Activated CD4-positive, CD25-positive, alpha-beta regulatory T cell (primary cell): Measurements from ENCODE around the gene SAE1.
"Not testable (repeated sequence)": the region's sequence is repeated elsewhere in the genome, so short reads cannot be mapped to it uniquely, and the experiment has no call there.

ENCODE experiments used
- DNase-seq, 4 experiments: peaks; one replicate each; lab custom pipeline; 2025; lab: John Stamatoyannopoulos, UW

The SAE1 gene

DNA sequence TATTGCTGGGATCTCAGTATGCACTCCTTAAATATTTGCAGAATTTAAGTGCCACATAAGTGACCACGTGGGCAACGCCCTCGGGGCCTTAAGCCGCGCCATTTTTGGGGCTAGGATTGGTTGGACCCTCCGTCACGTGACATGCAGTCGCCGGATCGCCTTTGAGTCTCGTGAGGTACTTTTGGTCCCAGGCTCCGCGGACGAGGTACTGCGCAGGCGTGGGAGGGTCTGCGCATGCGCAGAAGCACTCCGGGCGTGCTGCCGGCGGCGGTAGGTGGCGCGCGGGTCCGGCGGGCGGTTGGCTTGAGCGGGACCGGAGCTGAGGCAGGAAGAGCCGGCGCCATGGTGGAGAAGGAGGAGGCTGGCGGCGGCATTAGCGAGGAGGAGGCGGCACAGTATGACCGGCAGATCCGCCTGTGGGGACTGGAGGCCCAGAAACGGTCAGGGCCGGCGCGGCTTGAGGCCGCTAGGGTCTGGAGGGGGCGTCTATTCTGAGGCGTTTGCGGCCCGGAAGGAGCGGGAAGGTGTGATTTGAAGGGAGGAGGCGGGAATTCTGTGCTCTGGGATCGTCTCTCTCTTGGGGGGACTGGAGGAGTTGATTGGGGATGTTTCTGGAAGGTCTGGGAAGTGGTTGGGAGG lies at the start of gene SAE1:
TSS of gene SAE1 (plus strand) at position 247 of the 639 bp plus-strand sequence. CDS start at position 343, 96 bp downstream.
- peak; percentile 81 to 98 (median 90) for DNase-seq

DNA sequence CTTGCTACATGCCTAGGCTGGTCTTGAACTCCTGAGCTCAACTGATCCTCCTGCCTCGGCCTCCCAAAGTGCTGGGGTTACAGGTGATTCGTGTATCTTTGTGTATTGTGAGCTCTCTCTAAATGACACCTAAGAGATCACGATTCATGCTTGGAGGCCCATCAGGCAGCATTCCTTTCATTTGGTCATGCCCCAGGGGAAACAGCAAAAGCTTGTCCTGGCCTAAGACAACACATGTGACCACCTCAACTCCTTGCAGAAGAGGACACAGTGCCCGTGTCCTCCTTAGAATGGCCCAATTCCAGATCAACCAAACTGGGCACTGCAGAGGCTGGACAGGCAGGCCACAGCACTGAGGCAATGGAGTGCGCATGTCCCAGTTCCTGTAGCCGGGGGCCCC lies 49.5 kb upstream of the SAE1 start:
- DNase-seq, result no peak

DNA sequence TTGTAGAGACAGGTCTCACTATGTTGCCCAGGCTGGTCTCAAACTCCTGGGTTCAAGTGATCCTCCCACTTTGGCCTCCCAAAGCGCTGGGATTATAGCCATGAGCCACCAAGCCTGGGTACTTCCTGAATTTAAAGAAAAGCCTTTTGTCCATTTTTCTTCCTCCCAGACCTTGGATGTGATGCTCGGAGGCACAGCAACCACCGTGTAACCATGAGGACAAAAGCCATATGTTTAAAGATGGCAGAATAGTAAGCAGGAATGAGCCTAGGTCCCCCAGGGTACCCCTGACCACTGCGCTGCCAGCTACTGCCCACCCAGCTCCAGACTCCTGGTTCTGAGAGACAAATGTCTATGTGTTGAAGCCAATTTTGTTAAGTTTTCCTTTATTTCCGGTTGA lies 48.1 kb upstream of the SAE1 start:
- no peak for DNase-seq

DNA sequence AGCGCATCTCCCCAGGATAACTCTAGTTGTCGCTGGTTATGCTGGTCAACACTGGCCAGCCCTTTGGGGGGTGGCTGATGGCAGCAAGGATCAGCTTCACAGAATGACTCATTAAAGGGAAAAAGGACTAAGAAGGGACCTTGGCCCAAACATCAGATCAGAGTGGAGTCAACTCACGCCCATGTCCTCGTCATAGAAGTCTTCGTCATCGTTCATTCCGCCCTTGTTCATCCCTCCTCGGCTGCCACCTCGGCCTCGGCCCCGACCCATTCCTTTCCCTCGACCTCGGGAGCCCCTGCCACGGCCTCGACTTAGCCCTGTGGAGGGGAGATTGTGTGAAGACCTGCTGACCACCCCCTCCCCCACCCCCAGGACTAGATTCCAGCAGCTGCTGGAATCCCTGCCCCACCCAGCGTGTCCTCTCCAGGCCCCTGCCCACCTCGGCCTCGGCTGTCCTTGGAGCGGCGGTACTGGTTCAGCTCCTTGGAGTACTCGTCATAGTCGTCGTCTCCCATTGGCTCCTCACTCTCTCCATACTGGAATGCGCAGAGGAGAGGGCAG lies 45.7 kb upstream of the SAE1 start:
- no peak for DNase-seq

DNA sequence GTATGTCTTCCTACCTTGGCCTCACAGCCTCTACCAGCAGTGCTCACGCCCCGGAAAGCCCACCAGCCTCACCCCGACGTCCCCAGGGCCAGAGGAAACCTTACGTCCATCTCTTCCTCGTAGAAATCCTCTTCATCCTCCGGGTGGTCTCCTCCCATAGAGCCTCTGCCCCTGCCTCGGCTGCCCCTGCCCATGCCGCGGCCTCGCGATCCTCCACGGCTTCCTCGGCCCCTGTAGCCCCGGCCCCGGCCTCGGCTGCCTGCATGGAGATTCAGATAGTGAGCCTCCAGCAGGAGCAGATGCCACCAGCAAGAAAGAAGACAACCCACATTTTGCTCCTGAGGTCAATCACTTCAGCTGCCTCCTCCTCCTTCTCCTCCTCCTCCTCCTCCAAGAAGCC lies 44.4 kb upstream of the SAE1 start:
- DNase-seq, result no peak

DNA sequence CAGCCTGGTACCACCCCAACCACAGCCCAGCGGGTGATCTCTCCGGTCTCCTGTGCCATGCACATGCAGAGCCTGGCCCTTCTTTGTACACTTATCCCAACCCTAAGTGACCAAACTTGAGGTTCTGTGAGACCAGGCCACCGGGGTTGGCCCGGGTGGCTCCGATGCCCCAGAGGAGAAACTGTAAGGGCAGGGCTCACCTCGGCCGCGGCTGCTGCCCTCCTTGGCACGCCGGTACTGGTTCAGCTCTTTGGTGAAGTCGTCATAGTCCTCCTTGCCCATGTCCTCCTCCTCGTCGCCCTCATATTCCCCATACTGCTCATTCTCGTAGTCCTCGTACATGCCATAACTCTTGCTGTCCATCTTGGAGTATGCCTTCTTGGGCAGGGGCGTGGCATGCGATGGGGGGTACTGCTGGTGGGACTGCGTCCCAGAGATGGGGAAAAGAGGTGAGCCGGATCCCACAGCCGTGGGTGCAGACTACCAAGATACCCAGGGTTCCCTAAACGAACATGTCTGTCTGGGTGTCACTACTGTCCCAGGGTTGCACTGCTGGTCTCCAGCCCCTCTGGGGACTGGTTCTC lies 40.8 kb upstream of the SAE1 start:
- DNase-seq, result no peak

DNA sequence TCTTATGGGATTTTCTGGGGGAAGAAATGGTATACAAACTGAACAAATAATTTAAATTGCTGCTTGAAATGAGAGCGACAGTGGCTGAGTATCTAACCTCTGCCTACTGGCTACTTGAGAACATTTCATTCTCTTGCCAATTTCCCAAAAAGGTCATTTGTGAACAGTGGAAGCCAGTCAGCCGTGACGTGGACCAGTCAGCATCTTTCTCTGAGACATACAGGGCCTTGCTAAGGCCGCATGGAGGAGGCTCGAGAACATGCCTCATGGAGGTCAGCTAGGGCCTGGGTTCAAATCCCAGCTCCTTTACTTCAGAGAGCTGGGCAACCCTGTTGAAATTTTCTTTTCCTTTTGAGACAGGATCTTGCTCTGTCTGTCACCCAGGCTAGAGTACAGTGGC lies 37.4 kb upstream of the SAE1 start:
- no peak for DNase-seq

DNA sequence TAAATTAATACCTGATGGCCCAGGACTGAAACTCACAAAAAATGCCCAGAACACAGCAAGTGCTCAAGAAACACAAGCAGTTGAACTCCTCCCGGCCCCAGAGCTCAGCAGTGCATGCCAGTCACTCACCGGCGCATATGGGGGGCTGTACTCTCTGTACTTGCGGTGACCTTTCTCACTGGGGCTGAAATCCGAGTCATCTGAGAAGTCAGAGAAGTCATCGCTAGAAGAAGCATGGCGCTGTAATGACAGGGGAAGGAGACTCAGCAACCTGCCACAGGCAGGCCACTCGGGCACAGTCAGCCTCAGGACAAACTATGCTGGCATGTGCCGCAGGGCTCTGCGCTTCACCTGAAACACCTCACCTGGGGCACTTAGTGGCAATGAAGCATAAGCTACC lies 36.8 kb upstream of the SAE1 start:
- DNase-seq, result peak in 1 of 4 experiments; percentile 19

DNA sequence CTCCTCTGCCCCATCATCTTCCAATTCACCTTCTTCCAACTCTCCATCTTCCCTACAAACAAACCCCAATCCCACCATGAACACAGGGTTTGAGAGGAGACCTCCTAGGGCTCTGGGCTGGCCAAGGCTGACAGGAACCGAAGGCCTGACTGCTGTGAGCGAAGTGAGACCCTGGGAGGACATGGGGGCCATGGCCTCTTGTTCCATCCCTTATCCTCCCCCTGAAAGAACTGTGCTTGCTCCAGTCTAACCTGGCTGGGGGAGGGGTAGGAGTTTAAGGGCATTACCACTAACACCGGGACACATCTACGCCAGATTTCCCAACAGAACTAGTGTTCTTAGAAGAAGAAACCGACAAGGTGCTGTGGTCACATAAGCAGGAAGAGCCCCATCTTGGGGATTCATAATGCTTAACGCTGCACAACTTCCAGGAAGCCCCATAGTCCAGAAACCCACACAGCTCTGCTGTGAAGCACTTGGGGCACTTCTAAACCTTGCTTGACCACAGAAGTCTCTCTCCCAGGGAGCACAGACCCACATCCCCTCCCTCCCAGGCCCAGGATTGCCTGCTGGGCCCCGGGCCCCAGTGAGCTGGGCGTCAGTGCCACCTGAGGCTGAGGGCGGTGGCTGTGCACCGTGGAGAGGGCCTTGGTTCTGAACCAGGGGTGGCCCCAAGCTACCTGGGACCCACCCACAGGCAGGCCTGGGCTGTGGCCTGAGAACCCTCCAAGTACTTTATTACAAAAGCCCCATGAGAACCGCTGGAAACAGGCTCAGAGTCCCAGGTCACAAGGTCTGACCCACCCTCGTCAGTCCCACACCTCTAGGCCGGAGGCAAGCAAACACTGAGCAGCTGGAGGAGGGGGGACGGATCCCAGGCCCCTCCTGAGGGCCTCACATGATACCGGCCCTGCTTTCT lies 35.8 kb upstream of the SAE1 start:
- no peak for DNase-seq

DNA sequence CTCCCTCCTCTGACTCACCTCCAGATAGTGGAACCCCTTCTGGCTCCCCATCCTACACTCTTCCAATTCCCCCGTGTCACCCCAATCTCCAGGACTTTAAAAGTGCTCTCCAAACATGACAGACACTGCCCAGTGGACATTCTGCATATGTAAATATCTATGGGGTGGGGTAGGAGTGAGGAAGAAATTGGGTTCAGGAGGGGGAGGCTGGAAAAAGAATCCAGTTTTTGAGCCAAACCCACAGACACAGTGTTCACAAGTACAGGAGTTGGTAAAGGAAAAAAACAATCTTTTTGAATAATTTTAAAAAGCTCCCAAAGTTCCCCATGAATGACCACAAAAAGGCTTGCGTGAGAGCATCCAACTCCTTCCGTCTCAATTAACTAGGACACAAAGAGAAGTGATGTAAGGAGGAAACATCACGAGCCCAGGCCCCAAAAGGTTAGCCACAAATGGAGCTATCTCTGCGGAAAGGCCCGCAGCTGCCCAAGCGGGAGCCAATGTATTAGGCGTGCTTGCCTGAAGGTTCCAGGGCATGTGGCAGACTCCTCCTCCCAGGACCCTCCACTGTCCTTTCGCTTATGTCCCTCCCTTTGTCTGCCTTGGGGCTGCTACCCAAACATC lies 35.0 kb upstream of the SAE1 start:
- DNase-seq, result no peak

DNA sequence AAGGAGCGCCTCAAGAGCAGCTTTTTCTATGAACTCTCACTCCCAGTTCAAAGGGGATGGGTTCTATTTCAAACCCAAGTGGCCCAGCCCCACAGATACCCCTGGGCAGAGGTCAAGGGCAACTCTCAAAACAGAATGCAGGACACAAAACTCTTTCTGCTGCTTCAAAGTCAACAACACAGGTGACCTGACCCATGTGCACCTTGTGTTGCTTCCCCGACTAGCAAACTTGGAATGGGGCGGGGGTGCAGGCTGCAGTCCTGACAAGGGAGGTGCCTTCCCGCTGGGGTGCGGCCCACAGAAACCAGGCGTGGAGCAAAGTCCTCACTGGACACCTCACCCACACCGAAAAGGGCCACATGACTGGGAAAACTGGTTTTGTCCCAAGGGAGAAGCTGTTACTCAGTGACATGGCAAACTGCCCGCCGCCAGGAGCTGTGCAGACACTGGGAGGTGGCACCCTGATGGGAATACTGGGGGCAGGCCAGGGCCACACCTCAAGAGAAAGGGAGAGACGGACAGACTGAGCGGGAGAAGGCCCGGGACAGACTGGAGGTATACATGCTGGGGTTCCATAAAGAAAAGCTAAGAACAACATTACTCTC lies 34.4 kb upstream of the SAE1 start:
- no peak for DNase-seq

DNA sequence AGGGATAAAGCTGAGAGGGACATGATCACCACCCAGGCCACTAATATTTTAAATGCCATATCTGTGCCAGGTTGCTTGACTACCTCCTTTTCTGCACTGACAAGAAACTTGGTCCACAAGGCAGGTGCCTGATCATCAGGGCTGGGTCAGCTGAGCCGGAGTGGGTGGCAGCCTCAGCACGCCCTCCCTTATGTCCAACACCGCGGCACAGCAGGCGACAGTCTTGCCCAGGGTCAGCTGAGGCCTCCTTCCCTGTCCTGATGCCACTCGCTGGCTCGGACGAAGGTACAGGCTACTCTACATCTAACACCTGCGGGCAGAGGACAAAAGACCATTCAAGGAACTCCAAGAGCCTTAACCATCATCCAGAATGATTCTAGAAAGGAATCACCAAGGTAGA lies 33.9 kb upstream of the SAE1 start:
- no peak for DNase-seq

DNA sequence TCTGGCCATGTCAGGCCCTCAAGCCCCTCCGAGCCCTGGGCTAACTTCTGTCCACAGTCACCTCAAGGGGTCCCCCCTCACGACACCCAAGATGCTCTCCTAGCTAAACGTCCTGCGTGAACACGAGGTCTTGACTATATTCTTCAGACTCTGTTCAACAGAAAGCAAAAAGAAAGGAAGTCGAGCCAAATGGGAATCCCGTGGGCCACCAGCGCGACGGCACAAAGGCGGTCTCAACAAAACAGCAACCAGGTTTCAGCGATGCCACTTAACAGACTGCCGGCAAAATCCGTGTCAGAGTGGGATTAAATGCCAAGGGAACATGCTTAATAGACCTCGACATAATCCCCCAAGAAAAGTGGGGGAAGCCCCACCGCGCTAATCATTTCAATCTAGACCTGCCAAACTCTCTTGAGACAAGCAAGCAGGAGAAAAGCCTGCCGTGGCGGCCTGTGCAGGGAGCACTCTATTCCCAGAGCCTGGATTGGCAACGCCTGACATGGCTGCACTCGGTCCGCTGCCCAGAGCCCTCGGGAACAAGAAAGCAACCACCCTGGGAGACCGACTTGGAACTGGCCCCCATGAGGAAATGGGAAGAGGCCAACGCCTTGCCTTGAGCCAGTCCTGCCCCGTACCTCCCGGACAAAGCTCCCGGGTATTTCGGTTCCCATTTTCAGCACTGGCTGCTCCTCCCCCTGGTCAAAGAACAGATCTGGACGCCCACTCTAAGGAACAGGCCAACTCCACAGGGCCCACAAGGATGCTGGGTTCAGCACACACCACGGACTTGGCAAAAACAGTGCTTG lies 33.0 kb upstream of the SAE1 start:
- no peak for DNase-seq

DNA sequence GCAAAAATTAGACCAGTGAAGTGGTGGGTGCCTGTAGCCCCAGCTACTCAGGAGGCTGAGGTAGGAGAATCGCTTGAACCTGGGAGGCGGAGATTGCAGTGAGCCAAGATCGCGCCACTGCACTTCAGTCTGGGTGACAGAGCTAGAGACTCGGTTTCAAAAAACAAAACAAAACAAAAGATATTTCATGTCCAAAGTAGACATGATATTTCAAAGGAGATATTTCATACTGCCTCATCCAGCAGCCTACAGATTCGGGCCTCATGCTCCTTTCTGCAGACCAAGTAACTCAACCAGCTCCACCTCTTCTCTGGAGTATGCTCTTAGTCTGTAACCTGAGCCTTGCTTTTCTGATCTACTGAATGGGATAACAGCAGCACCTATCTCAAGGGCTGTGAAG lies 32.0 kb upstream of the SAE1 start:
- DNase-seq, result no peak

DNA sequence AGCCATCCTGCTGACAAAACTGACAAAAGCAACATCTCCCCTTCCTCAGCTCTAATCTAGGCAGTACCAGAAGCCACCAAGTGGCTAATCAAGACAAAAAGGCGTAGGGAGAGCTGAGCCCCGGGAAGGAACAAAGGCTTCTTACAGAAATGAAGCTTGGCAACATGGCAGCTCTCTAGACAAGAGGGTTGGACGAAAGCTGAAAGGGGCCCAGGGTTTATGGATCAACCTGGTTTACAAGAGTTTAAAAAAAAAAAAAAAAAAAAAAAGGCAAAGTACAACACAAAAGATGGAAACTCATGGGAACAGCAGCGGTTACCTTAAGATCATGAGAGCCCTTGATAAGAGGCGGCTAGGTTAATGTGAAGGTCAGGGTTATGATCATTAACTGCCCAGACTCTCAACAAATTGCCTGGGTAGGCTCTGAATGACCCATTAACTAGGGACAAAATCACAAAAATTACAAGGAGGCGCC lies 31.0 kb upstream of the SAE1 start:
- DNase-seq, result no peak

DNA sequence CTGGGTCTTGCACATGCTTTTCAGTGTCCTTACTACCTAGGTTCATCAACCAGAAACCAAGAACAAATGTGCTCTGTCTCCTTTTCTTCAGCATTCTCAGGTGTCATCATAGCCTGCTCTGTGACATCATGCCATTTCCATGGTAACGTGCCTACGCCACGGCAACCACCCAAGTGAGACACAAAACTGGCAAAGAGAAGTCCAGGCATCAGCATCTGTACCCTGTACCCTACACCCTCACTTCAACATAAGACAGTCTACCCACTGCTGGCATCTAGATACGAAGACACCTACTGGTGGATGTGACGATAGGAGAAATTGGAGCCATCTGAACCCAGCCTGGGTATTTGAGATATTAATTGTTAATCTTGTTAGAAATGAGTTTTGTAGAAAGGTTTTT lies 30.3 kb upstream of the SAE1 start:
- no peak for DNase-seq

DNA sequence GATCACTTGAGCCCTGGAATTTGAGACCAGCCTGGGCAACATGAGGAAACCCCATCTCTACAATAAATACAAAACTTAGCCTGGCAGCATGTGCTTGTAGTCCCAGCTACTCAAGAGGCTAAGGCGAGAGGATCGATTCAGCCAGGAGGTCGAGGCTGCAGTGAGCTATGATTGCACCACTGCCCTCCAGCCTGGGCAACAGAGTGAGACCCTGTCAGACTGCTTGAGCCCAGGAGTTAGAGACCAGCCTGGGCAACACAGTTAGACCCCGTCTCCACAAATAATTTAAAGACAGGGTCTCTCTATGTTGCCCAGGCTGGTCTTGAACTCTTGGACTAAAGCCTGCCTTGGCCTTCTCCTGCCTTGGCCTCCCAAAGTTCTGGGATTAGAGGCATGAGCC lies 29.5 kb upstream of the SAE1 start:
- DNase-seq, result not testable (repeated sequence)

DNA sequence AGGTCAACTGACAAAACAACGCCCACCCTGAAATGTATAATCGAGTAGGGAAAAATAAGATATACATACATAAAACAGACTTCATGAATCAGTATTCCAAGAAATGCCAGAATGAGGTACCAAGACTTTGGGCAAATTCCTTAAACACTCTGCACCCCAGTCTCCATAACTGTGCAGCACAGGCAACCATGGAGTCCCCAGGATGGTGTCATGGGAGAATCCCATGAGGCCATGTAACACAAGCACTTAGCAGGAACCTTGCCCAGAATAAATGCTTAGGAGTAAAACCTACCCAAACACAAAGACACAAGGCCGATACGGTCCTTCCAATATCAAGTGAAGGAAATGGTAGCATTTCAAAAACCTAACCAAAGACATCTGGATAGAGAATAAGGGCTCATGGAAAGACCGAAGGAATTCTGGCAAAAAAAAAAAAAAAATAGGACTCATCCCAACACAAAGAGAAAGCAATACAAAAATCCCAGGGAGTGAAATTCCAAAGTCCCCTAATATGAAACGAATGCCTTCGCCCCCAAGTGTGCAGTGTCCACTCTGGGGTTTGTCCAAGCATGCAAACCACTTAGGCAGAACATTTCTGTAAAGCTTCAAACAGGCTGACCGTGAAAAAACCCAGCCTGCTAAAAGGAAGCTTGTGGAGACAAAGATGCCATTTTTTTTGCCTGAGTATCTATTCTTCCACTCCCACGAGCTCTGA lies 28.1 kb upstream of the SAE1 start:
- no peak for DNase-seq

DNA sequence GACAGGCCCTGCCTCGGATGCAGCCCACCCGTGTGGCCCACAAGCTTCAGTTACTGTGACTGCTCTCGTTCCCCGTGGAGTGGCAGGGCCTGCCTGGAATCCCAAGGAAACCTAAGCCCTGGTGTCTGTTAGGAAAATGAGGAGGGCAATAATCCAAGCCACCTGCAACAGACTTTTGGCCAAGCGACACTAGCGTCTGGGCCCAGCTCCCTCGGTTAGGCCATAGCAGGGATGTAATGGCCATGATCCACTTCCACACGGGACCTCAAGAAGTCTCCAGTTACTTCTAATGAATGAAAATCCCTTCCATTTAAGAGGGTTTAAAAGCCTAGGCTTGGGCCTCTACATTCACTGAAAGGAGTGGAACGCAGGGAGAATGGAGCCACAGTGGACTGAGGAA lies 26.0 kb upstream of the SAE1 start:
- DNase-seq, result no peak

DNA sequence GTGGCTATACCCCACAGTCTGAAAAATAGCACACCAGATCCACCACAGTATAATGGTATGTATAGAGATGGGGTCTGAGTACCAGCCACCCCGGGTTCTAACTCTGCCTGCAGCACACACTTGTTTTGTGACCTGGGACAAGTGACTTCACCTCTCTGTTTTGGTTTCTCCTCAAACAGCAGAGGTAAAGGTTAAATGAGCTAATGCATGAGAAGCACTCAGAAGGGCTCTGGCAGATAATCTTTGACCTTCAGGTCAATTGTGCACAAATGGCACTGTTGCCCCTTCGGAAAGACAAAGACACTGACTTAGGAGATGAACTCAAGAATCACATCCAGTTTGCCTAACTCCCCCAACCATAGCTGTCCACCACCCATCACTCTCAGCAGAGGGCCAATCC lies 24.8 kb upstream of the SAE1 start:
- no peak for DNase-seq
